ENCODE data around the gene XPO6. TPM values are rescaled to one million over a fixed set of nuclear protein-coding genes. Genes with fewer than 3 reads are reported as not detected.

XPO6 gene
- total RNA-seq, 1 experiment from 2014 or later = 135 TPM

DNA sequence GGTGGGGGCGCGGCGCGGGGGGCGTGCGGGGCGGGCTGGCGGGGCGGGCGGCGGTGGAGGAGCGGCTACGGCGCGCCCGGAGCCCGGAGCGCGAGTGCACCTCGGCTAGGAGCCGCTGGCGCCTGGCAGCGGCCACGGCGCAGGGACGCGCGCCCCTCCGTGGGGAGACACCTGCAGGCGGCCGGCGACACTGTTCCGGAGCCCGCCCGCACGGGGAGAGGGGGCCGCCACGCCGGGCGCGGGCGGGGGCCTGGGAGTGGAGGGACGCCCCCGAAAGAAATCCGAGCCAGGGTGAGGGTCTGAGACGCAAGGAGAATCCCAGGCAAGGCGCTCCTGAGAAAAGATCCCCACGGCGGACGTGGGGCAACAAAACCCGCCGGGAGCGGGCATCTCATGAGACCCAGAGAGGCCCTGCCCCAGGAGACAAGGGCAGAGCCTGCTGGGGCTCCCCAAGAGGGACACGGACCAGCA is 148.1 kb downstream of the XPO6 start, which contains the start of gene GSG1L:
Gene GSG1L (minus strand): TSS at position 124 of the 471 bp plus-strand sequence. CDS start 290 bp downstream, outside the sequence.
- DNase-seq (ENCODE audit: low read depth, low spot score) (no peak), ATAC-seq (peak; percentile 69)
- Histone ChIP-seq H3K4me1 (ENCODE audit: control insufficient read depth, insufficient read depth, low read length) (no peaks in the 10 kb centered on the region), H3K27me3 (ENCODE audit: control insufficient read depth, insufficient read depth, low read length) (peaks cover 25% of the 10 kb centered on the region), H3K27ac (ENCODE audit: low read length) (no peak within 1 kb of the TSS), H3K4me3 (ENCODE audit: low read depth in 2 of 2, low read length in 2 of 2) (peak within 1 kb of the TSS in 1 of 2 experiments; percentile 14; a peak in 2 of 4 replicates), H3K36me3 (ENCODE audit: control insufficient read depth, insufficient read depth, low read length) (no peaks in the 10 kb centered on the region), H3K9me3 (ENCODE audit: control insufficient read depth, insufficient read depth, low read depth, low read length) (no peaks in the 10 kb centered on the region)
- BruUV-seq (replicated peaks) = no TSS peak
- in situ Hi-C loops (cut with HindIII; ENCODE audit: low pct_unique_long_range_greater_than_20kb, low sequenced_read_pairs) (no loop called here), intact Hi-C loops (cut with micrococcal nuclease; ENCODE audit: unreplicated experiment) (loop anchor here (5.0 kb wide), 1 partner anchor 286 kb away; no protein-coding TSS in a partner anchor)
- ChIA-PET POLR2A (no interaction called here), CTCF (no interaction called here)
- TF ChIP-seq, protein P1, sequence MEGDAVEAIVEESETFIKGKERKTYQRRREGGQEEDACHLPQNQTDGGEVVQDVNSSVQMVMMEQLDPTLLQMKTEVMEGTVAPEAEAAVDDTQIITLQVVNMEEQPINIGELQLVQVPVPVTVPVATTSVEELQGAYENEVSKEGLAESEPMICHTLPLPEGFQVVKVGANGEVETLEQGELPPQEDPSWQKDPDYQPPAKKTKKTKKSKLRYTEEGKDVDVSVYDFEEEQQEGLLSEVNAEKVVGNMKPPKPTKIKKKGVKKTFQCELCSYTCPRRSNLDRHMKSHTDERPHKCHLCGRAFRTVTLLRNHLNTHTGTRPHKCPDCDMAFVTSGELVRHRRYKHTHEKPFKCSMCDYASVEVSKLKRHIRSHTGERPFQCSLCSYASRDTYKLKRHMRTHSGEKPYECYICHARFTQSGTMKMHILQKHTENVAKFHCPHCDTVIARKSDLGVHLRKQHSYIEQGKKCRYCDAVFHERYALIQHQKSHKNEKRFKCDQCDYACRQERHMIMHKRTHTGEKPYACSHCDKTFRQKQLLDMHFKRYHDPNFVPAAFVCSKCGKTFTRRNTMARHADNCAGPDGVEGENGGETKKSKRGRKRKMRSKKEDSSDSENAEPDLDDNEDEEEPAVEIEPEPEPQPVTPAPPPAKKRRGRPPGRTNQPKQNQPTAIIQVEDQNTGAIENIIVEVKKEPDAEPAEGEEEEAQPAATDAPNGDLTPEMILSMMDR (IDR thresholded peaks at IDR 0.05) = peak; percentile 35; the same call in 1 of the 2 replicates
- no peak for TF ChIP-seq SIN3A (IDR thresholded peaks at IDR 0.05; ENCODE audit: borderline replicate concordance, insufficient read depth, low read depth, low read length)
- no peak for TF ChIP-seq POLR2AphosphoS5 (IDR thresholded peaks at IDR 0.05; ENCODE audit: low read depth, low read length)

DNA sequence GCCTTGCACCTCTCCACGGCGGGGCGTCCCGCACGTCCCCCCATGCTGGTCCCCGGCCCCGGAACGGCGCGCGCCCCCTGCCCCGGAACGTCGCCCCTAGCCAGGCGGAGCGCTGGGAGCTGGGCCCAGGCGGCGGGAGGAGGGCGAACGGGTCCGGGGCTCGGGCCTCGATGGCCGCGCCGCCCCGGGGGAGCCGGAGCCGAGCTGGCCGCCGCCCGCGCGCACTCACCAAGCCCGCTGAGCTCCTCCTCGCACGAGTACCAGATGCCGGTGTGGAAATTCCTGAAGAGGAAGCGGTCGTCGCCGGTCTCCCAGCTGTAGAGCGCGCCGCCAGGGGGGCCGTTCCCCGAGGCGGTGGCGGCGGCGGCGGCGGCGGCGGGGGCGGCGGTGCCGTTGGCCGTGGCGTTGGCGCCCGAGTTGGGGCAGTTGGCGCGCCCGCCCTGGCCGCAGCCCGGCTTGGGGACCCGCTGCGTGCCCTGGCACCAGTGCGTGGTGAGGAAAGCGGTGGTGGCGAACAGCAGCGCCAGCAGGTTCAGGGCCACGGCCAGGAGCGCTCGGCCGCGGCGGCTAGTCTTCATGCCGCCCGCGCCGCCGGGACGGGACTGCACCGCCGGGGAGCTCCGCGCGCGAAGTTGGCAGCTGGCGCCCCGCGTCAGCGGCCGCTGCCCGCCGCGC is 148.8 kb downstream of the XPO6 start:
- H3K36me3 ChIP-seq (ENCODE audit: control insufficient read depth, insufficient read depth, low read length) = no peaks in the 10 kb centered on the region
- ChIA-PET POLR2A (no interaction called here), CTCF (no interaction called here)
- in situ Hi-C loops (cut with HindIII; ENCODE audit: low pct_unique_long_range_greater_than_20kb, low sequenced_read_pairs) (no loop called here), intact Hi-C loops (cut with micrococcal nuclease; ENCODE audit: unreplicated experiment) (loop anchor here (5.0 kb wide), 1 partner anchor 286 kb away; no protein-coding TSS in a partner anchor)
- H3K4me3 ChIP-seq (ENCODE audit: low read depth in 2 of 2, low read length in 2 of 2) = peak overlapping the region in 1 of 2 experiments; percentile 14; a peak in 2 of 4 replicates
- H3K9me3 ChIP-seq (ENCODE audit: control insufficient read depth, insufficient read depth, low read depth, low read length) = no peaks in the 10 kb centered on the region
- TF ChIP-seq, protein P1 (IDR thresholded peaks at IDR 0.05) = no peak
- TF ChIP-seq, protein P2, sequence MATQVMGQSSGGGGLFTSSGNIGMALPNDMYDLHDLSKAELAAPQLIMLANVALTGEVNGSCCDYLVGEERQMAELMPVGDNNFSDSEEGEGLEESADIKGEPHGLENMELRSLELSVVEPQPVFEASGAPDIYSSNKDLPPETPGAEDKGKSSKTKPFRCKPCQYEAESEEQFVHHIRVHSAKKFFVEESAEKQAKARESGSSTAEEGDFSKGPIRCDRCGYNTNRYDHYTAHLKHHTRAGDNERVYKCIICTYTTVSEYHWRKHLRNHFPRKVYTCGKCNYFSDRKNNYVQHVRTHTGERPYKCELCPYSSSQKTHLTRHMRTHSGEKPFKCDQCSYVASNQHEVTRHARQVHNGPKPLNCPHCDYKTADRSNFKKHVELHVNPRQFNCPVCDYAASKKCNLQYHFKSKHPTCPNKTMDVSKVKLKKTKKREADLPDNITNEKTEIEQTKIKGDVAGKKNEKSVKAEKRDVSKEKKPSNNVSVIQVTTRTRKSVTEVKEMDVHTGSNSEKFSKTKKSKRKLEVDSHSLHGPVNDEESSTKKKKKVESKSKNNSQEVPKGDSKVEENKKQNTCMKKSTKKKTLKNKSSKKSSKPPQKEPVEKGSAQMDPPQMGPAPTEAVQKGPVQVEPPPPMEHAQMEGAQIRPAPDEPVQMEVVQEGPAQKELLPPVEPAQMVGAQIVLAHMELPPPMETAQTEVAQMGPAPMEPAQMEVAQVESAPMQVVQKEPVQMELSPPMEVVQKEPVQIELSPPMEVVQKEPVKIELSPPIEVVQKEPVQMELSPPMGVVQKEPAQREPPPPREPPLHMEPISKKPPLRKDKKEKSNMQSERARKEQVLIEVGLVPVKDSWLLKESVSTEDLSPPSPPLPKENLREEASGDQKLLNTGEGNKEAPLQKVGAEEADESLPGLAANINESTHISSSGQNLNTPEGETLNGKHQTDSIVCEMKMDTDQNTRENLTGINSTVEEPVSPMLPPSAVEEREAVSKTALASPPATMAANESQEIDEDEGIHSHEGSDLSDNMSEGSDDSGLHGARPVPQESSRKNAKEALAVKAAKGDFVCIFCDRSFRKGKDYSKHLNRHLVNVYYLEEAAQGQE (IDR thresholded peaks at IDR 0.05; ENCODE audit: insufficient read depth in 1 of 2, low read depth in 2 of 2, low read length in 1 of 2) = no peak
- TF ChIP-seq POLR2AphosphoS5 (IDR thresholded peaks at IDR 0.05; ENCODE audit: low read depth, low read length) = no peak
- DNase-seq (ENCODE audit: low read depth, low spot score) (no peak), ATAC-seq (peak; percentile 51)
- no peak overlapping the region for H3K27ac ChIP-seq (ENCODE audit: low read length)
- H3K27me3 ChIP-seq (ENCODE audit: control insufficient read depth, insufficient read depth, low read length) = peaks cover 25% of the 10 kb centered on the region
- no TSS peak for BruUV-seq (replicated peaks)
- H3K4me1 ChIP-seq (ENCODE audit: control insufficient read depth, insufficient read depth, low read length) = no peaks in the 10 kb centered on the region

Data from Panc1 (cell line).